DND-41 (cell line): ENCODE data around the gene P2RX4.

Experiments used
- ATAC-seq: fragments of 200-7000 bp; cut with Tn5 transposase; 3 replicates; pipeline ENCODE4 v1.9.1; 2021; ENCODE audit warnings: low read depth; ENCODE audit not compliant: insufficient read depth
- DNase-seq: peaks from one replicate; pipeline ENCODE4 v3.0.0-alpha.2; 2020
- H2AFZ ChIP-seq: 2 replicates; pipeline ENCODE4 v1.6.0; 2012; ENCODE audit warnings: low read depth, low read length
- H3K27ac ChIP-seq: 2 replicates; pipeline ENCODE4 v1.5.1; 2012; ENCODE audit warnings: low read length, inconsistent platforms
- H3K27me3 ChIP-seq: fragments of 200-600 bp; sonication (generic); 2 replicates; pipeline ENCODE4 v1.6.0; 2012; ENCODE audit warnings: low read length, mild to moderate bottlenecking, inconsistent platforms; ENCODE audit not compliant: insufficient read depth, poor library complexity
- H3K36me3 ChIP-seq: 2 replicates; pipeline ENCODE4 v1.5.1; 2012; ENCODE audit warnings: low read length, inconsistent platforms; ENCODE audit not compliant: insufficient read depth
- H3K4me1 ChIP-seq: 2 replicates; pipeline ENCODE4 v1.5.1; 2012; ENCODE audit warnings: mild to moderate bottlenecking, low read length; ENCODE audit not compliant: insufficient read depth
- H3K4me2 ChIP-seq: 2 replicates; pipeline ENCODE4 v1.6.0; 2012; ENCODE audit warnings: mild to moderate bottlenecking, moderate library complexity, low read length, inconsistent platforms; ENCODE audit not compliant: insufficient read depth
- H3K4me3 ChIP-seq, 2 experiments: fragments of 200-600 bp in 1 of 2; shearing (Covaris generic) in 1 of 2; 2 replicates each; pipeline ENCODE4 v1.5.1; 2012 to 2016; ENCODE audit warnings: inconsistent platforms in 2 of 2, low read length in 2 of 2, mild to moderate bottlenecking in 2 of 2, low read depth in 1 of 2, moderate library complexity in 1 of 2
- H3K79me2 ChIP-seq: 2 replicates; pipeline ENCODE4 v1.6.0; 2012; ENCODE audit warnings: low read length, inconsistent platforms; ENCODE audit not compliant: insufficient read depth
- H3K9ac ChIP-seq: 2 replicates; pipeline ENCODE4 v1.6.0; 2012; ENCODE audit warnings: low read depth, mild to moderate bottlenecking, inconsistent platforms, low read length, moderate library complexity
- H3K9me3 ChIP-seq: 2 replicates; pipeline ENCODE4 v1.5.1; 2012; ENCODE audit warnings: low read length, moderate library complexity, mild to moderate bottlenecking, inconsistent platforms; ENCODE audit not compliant: insufficient read depth, severe bottlenecking
- H4K20me1 ChIP-seq: 2 replicates; pipeline ENCODE4 v1.6.0; 2012; ENCODE audit warnings: low read length; ENCODE audit not compliant: insufficient read depth
- EZH2 ChIP-seq: IDR thresholded peaks from 3 replicates; pipeline ENCODE4 v1.6.1; 2012; ENCODE audit warnings: borderline replicate concordance, low read depth, mild to moderate bottlenecking, moderate library complexity, low read length, inconsistent platforms; ENCODE audit not compliant: severe bottlenecking
- TF ChIP-seq, protein P1 (sequence below): IDR thresholded peaks from 2 replicates; pipeline ENCODE4 v1.5.1; 2012; ENCODE audit warnings: borderline replicate concordance, low read length, moderate library complexity, mild to moderate bottlenecking; ENCODE audit not compliant: poor library complexity, severe bottlenecking; ENCODE audit errors: extremely low read depth

The P2RX4 gene

DNA sequence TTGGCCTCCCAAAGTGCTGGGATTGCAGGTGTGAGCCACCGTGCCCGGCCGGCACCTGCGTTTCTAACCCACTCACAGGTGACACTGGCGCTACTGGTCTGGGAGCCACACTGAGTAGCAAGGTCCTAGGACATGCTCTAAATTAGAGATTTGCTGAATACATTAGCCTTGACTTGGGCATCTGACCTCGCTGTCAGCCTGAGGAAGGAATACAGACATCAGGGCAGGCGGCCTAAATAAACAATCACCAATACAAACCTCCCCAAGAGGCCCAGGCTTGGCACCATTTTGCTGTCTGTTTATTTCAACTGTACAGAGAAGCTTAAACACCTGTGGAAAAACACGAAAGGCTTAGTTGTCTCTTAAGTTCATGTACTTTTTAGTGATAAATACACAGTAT is 27.5 kb downstream of the P2RX4 start:
- H2AFZ ChIP-seq, result no peak overlapping the region
- peaks cover 53% of the 10 kb centered on the region for H3K36me3 ChIP-seq
- H3K4me1 ChIP-seq, result no peaks in the 10 kb centered on the region
- H3K27ac ChIP-seq, result no peak overlapping the region; the same call in 1 of the 2 replicates
- H4K20me1 ChIP-seq, result no peaks in the 10 kb centered on the region
- no peak overlapping the region for H3K4me2 ChIP-seq
- H3K79me2 ChIP-seq, result no peaks in the 10 kb centered on the region
- no peaks in the 10 kb centered on the region for H3K9me3 ChIP-seq
- no peak for DNase-seq
- no peak overlapping the region for H3K9ac ChIP-seq
- no peaks in the 10 kb centered on the region for H3K27me3 ChIP-seq
- no peak for ATAC-seq
- no peak overlapping the region for H3K4me3 ChIP-seq
- no peak for TF ChIP-seq EZH2
- TF ChIP-seq, protein P1, sequence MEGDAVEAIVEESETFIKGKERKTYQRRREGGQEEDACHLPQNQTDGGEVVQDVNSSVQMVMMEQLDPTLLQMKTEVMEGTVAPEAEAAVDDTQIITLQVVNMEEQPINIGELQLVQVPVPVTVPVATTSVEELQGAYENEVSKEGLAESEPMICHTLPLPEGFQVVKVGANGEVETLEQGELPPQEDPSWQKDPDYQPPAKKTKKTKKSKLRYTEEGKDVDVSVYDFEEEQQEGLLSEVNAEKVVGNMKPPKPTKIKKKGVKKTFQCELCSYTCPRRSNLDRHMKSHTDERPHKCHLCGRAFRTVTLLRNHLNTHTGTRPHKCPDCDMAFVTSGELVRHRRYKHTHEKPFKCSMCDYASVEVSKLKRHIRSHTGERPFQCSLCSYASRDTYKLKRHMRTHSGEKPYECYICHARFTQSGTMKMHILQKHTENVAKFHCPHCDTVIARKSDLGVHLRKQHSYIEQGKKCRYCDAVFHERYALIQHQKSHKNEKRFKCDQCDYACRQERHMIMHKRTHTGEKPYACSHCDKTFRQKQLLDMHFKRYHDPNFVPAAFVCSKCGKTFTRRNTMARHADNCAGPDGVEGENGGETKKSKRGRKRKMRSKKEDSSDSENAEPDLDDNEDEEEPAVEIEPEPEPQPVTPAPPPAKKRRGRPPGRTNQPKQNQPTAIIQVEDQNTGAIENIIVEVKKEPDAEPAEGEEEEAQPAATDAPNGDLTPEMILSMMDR, result no peak

DNA sequence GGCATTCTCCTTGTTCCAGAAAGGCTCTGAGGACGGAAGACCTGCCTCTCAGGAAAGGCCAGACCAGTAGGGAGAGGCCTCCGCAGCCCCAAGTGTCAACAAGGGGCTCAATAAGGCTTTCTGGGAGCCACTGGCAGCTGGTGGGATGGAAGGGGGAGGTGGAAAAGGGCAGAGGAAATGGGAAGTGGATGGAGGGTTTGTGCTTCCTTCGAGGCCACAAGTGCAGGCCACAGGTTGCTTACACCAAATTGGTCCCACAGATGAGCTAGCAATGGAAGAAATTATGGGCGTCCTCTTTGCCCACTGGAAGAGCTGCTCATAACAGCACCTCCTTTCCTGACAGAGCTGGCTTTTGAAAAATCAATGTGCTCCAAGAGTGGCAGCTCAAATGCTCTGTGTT is 28.2 kb downstream of the P2RX4 start:
- TF ChIP-seq, protein P1, result no peak
- TF ChIP-seq EZH2, result no peak
- Histone ChIP-seq H3K4me1 (no peaks in the 10 kb centered on the region), H3K79me2 (no peaks in the 10 kb centered on the region), H2AFZ (no peak overlapping the region), H3K27ac (no peak overlapping the region; the same call in 1 of the 2 replicates), H3K9ac (no peak overlapping the region), H3K27me3 (no peaks in the 10 kb centered on the region), H3K4me3 (no peak overlapping the region), H3K36me3 (peaks cover 49% of the 10 kb centered on the region; the same call in 1 of the 2 replicates), H3K9me3 (no peaks in the 10 kb centered on the region), H4K20me1 (no peaks in the 10 kb centered on the region), H3K4me2 (no peak overlapping the region)
- DNase-seq (no peak), ATAC-seq (no peak)

DNA sequence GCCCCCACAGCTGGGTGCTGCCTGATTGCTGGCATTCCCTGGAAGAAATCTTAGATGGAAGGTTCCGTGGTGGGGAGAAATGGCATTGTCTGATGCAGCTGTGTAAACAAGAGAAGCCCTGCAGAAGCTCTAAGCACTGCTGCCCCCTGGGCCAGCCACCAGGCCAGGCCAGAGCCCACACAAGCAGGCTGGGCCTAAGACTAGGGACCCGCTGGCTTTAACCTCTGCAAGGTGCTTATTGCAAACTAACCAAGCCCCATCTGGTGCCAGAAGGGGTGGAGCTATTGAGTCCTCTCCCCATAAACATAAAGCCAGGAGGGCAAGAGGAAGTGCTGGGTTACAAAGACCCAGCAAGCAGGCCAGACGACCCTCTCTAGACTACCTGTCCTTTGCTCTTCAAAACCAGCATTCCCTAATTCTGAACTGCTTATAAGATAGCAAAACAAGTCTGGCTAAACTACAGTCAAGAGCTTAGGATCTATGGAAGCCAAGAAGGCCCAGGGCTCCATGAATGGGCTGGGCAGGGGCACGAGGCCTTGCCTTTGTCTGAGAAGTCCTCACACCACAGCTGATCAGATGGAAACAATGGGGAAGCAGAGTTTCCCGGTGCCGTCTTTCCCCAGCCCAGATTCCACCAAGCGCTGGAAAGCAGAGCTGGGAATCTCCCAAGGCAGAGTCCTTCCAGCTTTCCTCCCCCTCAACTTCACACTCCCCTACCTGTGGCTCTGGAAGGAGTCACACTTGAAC is 28.8 kb downstream of the P2RX4 start:
- no peak overlapping the region for H3K4me2 ChIP-seq
- peaks cover 56% of the 10 kb centered on the region for H3K36me3 ChIP-seq
- no peaks in the 10 kb centered on the region for H3K4me1 ChIP-seq
- H4K20me1 ChIP-seq, result no peaks in the 10 kb centered on the region
- no peak for ATAC-seq
- TF ChIP-seq, protein P1, result no peak
- TF ChIP-seq EZH2, result no peak
- no peaks in the 10 kb centered on the region for H3K27me3 ChIP-seq
- no peaks in the 10 kb centered on the region for H3K79me2 ChIP-seq
- no peaks in the 10 kb centered on the region for H3K9me3 ChIP-seq
- no peak overlapping the region for H3K4me3 ChIP-seq
- no peak overlapping the region for H2AFZ ChIP-seq
- H3K27ac ChIP-seq, result 0 out of 2 replicates have a peak overlapping the region, but pooled peaks have one; percentile 45
- H3K9ac ChIP-seq, result no peak overlapping the region
- DNase-seq, result no peak
